ENCODE data around the gene RABEP2. TPM values are rescaled to one million over a fixed set of nuclear protein-coding genes. Genes with fewer than 3 reads are reported as not detected.
A peak's percentile ranks its signal among the peaks of the same experiment; 100 is the strongest.

RABEP2 gene
- total RNA-seq, 2 experiments from 2014 or later = 84.8 to 87.2 TPM

- Histone ChIP-seq H3K4me1 (ENCODE audit: insufficient read depth, low read length, poor library complexity, severe bottlenecking) (peaks cover 44% of the 10 kb centered on the region), H3K9me2 (ENCODE audit: insufficient read depth, low read length) (no peaks in the 10 kb centered on the region), H3K27ac (ENCODE audit: low read depth, low read length, poor library complexity, severe bottlenecking) (peak overlapping the region; percentile 37), H3K79me2 (ENCODE audit: insufficient read depth, low read depth, low read length) (peaks cover 23% of the 10 kb centered on the region; the same call in 1 of the 2 replicates), H3K4me2 (ENCODE audit: low read length) (peak overlapping the region; percentile 45), H3K4me3 (ENCODE audit: low read depth, low read length, poor library complexity, severe bottlenecking) (peak overlapping the region; percentile 28), H2AFZ (ENCODE audit: low read length) (no peak overlapping the region), H3K36me3 (ENCODE audit: insufficient read depth, low read length) (peaks cover 63% of the 10 kb centered on the region), H4K20me1 (ENCODE audit: insufficient read depth, low read length) (no peaks in the 10 kb centered on the region), H3K9me3 (ENCODE audit: low read length) (no peaks in the 10 kb centered on the region)
- DNase-seq (ENCODE audit: low spot score) = peak; percentile 94
- TF ChIP-seq CTCF (conservative IDR thresholded peaks at IDR 0.05; ENCODE audit: low read length) = peak; percentile 31; the same call in 1 of the 2 replicates
- no peak for TF ChIP-seq EZH2phosphoT487 (IDR thresholded peaks at IDR 0.05; ENCODE audit: borderline replicate concordance, low read depth, low read length)
- intact Hi-C loops (cut with micrococcal nuclease; ENCODE audit: unreplicated experiment) = no loop called here
- POLR2A ChIA-PET = interaction anchor here (0.5 to 1.1 kb wide), 8 partner anchors 9 to 83 kb away, joined by 3 to 13 read pairs (median 4); no protein-coding TSS in a partner anchor
- CTCF ChIA-PET (ENCODE audit: unreplicated experiment) = interaction anchor here (0.5 to 1.5 kb wide), 5 partner anchors 9 to 1557 kb away, joined by 3 to 8 read pairs (median 3); no protein-coding TSS in a partner anchor
- no TSS peak for BruUV-seq (replicated peaks)
These were observed 11.1 kb upstream of the RABEP2 start for GRCh38 chr16:28935924-28936783.

- no peak for DNase-seq (ENCODE audit: low spot score)
- H3K4me3 ChIP-seq (ENCODE audit: low read depth, low read length, poor library complexity, severe bottlenecking) = no peak overlapping the region
- no peak for TF ChIP-seq EZH2phosphoT487 (IDR thresholded peaks at IDR 0.05; ENCODE audit: borderline replicate concordance, low read depth, low read length)
- intact Hi-C loops (cut with micrococcal nuclease; ENCODE audit: unreplicated experiment) = no loop called here
- peaks cover 52% of the 10 kb centered on the region for H3K4me1 ChIP-seq (ENCODE audit: insufficient read depth, low read length, poor library complexity, severe bottlenecking)
- H3K36me3 ChIP-seq (ENCODE audit: insufficient read depth, low read length) = peaks cover 63% of the 10 kb centered on the region
- H3K27ac ChIP-seq (ENCODE audit: low read depth, low read length, poor library complexity, severe bottlenecking) = peak overlapping the region; percentile 6
- H3K79me2 ChIP-seq (ENCODE audit: insufficient read depth, low read depth, low read length) = peaks cover 23% of the 10 kb centered on the region; the same call in 1 of the 2 replicates
- H3K4me2 ChIP-seq (ENCODE audit: low read length) = no peak overlapping the region
- H3K9me3 ChIP-seq (ENCODE audit: low read length) = no peaks in the 10 kb centered on the region
- no peak overlapping the region for H2AFZ ChIP-seq (ENCODE audit: low read length)
- BruUV-seq (replicated peaks) = no TSS peak
- ChIA-PET CTCF (ENCODE audit: unreplicated experiment) (interaction anchor here (1.5 kb wide), 1 partner anchor 11 kb away, joined by 8 read pairs; no protein-coding TSS in a partner anchor), POLR2A (no interaction called here)
- H3K9me2 ChIP-seq (ENCODE audit: insufficient read depth, low read length) = no peaks in the 10 kb centered on the region
- H4K20me1 ChIP-seq (ENCODE audit: insufficient read depth, low read length) = no peaks in the 10 kb centered on the region
These were observed 10.3 kb upstream of the RABEP2 start for GRCh38 chr16:28935346-28935745.

- intact Hi-C loops (cut with micrococcal nuclease; ENCODE audit: unreplicated experiment) = no loop called here
- H3K4me3 ChIP-seq (ENCODE audit: low read depth, low read length, poor library complexity, severe bottlenecking) = peak overlapping the region; percentile 78
- TF ChIP-seq EZH2phosphoT487 (IDR thresholded peaks at IDR 0.05; ENCODE audit: borderline replicate concordance, low read depth, low read length) (no peak), CTCF (conservative IDR thresholded peaks at IDR 0.05; ENCODE audit: low read length) (no peak)
- H3K79me2 ChIP-seq (ENCODE audit: insufficient read depth, low read depth, low read length) = peaks cover 23% of the 10 kb centered on the region; the same call in 1 of the 2 replicates
- ChIA-PET POLR2A (interaction anchor here (0.6 to 2.9 kb wide), 10 partner anchors 10 to 194 kb away, joined by 3 to 37 read pairs (median 7); no protein-coding TSS in a partner anchor), CTCF (ENCODE audit: unreplicated experiment) (interaction anchor here (1.1 to 1.3 kb wide), 2 partner anchors 10 to 12 kb away, joined by 3 to 8 read pairs; no protein-coding TSS in a partner anchor)
- H3K9me3 ChIP-seq (ENCODE audit: low read length) = no peaks in the 10 kb centered on the region
- BruUV-seq (replicated peaks) = no TSS peak
- H3K4me1 ChIP-seq (ENCODE audit: insufficient read depth, low read length, poor library complexity, severe bottlenecking) = peaks cover 74% of the 10 kb centered on the region
- DNase-seq (ENCODE audit: low spot score) = no peak
- H3K4me2 ChIP-seq (ENCODE audit: low read length) = peak overlapping the region; percentile 86
- no peaks in the 10 kb centered on the region for H4K20me1 ChIP-seq (ENCODE audit: insufficient read depth, low read length)
- H3K36me3 ChIP-seq (ENCODE audit: insufficient read depth, low read length) = peaks cover 46% of the 10 kb centered on the region
- H3K27ac ChIP-seq (ENCODE audit: low read depth, low read length, poor library complexity, severe bottlenecking) = peak overlapping the region; percentile 99
- no peaks in the 10 kb centered on the region for H3K9me2 ChIP-seq (ENCODE audit: insufficient read depth, low read length)
- H2AFZ ChIP-seq (ENCODE audit: low read length) = peak overlapping the region; percentile 0; the same call in 1 of the 2 replicates
These were observed 8.1 kb upstream of the RABEP2 start for GRCh38 chr16:28933171-28933570.

Data from OCI-LY7 (cell line).